ENCODE results near the gene TCAIM. TPM values are rescaled to one million over a fixed set of nuclear protein-coding genes. Genes with fewer than 3 reads are reported as not detected.
"Not testable (repeated sequence)": the region's sequence is repeated elsewhere in the genome, so short reads cannot be mapped to it uniquely, and the experiment has no call there.

TCAIM gene
- total and polyA plus RNA-seq, 9 donors: 17.4 to 23.9 (median 20.0) TPM

- no CpG with 5 or more reads among the region's 1 CpG for WGBS (ENCODE audit: insufficient coverage)
- H3K4me3 ChIP-seq (ENCODE audit: low read length): no peak overlapping the region
- no peaks in the 10 kb centered on the region for H3K4me1 ChIP-seq (ENCODE audit: control insufficient read depth, insufficient read depth, low read length)
- H3K9me3 ChIP-seq (replicated peaks; ENCODE audit: control insufficient read depth, low read depth, low read length): no peaks in the 10 kb centered on the region
- no peaks in the 10 kb centered on the region for H3K27me3 ChIP-seq (ENCODE audit: control insufficient read depth, insufficient read depth, low read length)
- H3K27ac ChIP-seq (ENCODE audit: low read length): no peak overlapping the region
- DNase-seq: no peak
- peaks cover 5% of the 10 kb centered on the region for H3K36me3 ChIP-seq (ENCODE audit: control insufficient read depth, insufficient read depth, low read length)
Measured at GRCh38 chr3:44375450-44375849, 36.9 kb downstream of the TCAIM start.

GRCh38 chr3:44387404-44387803, 48.8 kb downstream of the TCAIM start:
- no peak for DNase-seq
- no peak overlapping the region for H3K27ac ChIP-seq (ENCODE audit: low read length)
- WGBS (ENCODE audit: insufficient coverage): 96% methylated on average over 5 of the region's 7 CpGs
- H3K36me3 ChIP-seq (ENCODE audit: control insufficient read depth, insufficient read depth, low read length): peaks cover 3% of the 10 kb centered on the region
- H3K9me3 ChIP-seq (replicated peaks; ENCODE audit: control insufficient read depth, low read depth, low read length): peaks cover 12% of the 10 kb centered on the region
- H3K4me3 ChIP-seq (ENCODE audit: low read length): no peak overlapping the region
- H3K4me1 ChIP-seq (ENCODE audit: control insufficient read depth, insufficient read depth, low read length): no peaks in the 10 kb centered on the region
- H3K27me3 ChIP-seq (ENCODE audit: control insufficient read depth, insufficient read depth, low read length): no peaks in the 10 kb centered on the region

- WGBS (ENCODE audit: insufficient coverage): no CpG with 5 or more reads among the region's 1 CpG
- peaks cover 2% of the 10 kb centered on the region for H3K36me3 ChIP-seq (ENCODE audit: control insufficient read depth, insufficient read depth, low read length)
Measured at GRCh38 chr3:44392489-44392888, 53.9 kb downstream of the TCAIM start.

GRCh38 chr3:44395714-44396113, 57.1 kb downstream of the TCAIM start:
- WGBS (ENCODE audit: insufficient coverage): 98% methylated on average over 6 of the region's 9 CpGs
- no peaks in the 10 kb centered on the region for H3K4me1 ChIP-seq (ENCODE audit: control insufficient read depth, insufficient read depth, low read length)
- no peak overlapping the region for H3K27ac ChIP-seq (ENCODE audit: low read length)
- peaks cover 2% of the 10 kb centered on the region for H3K36me3 ChIP-seq (ENCODE audit: control insufficient read depth, insufficient read depth, low read length)
- DNase-seq: no peak
- H3K4me3 ChIP-seq (ENCODE audit: low read length): no peak overlapping the region
- H3K27me3 ChIP-seq (ENCODE audit: control insufficient read depth, insufficient read depth, low read length): no peaks in the 10 kb centered on the region
- no peaks in the 10 kb centered on the region for H3K9me3 ChIP-seq (replicated peaks; ENCODE audit: control insufficient read depth, low read depth, low read length)

More at GRCh38 chr3:44392489-44392888, 53.9 kb downstream of the TCAIM start:
- H3K4me1 ChIP-seq (ENCODE audit: control insufficient read depth, insufficient read depth, low read length): no peaks in the 10 kb centered on the region
- H3K27me3 ChIP-seq (ENCODE audit: control insufficient read depth, insufficient read depth, low read length): no peaks in the 10 kb centered on the region
- H3K27ac ChIP-seq (ENCODE audit: low read length): no peak overlapping the region
- DNase-seq: no peak
- H3K9me3 ChIP-seq (replicated peaks; ENCODE audit: control insufficient read depth, low read depth, low read length): no peaks in the 10 kb centered on the region
- H3K4me3 ChIP-seq (ENCODE audit: low read length): no peak overlapping the region

- Histone ChIP-seq H3K9me3 (replicated peaks; ENCODE audit: control insufficient read depth, low read depth, low read length) (no peaks in the 10 kb centered on the region), H3K27ac (ENCODE audit: low read length) (no peak overlapping the region), H3K4me3 (ENCODE audit: low read length) (no peak overlapping the region), H3K36me3 (ENCODE audit: control insufficient read depth, insufficient read depth, low read length) (peaks cover 2% of the 10 kb centered on the region), H3K27me3 (ENCODE audit: control insufficient read depth, insufficient read depth, low read length) (no peaks in the 10 kb centered on the region), H3K4me1 (ENCODE audit: control insufficient read depth, insufficient read depth, low read length) (no peaks in the 10 kb centered on the region)
- no peak for DNase-seq
- 84% methylated on average over 5 of the region's 9 CpGs for WGBS (ENCODE audit: insufficient coverage)
Measured at GRCh38 chr3:44396200-44397171, 57.9 kb downstream of the TCAIM start.

GRCh38 chr3:44398271-44398670, 59.7 kb downstream of the TCAIM start:
- not testable (repeated sequence) for H3K9me3 ChIP-seq (replicated peaks; ENCODE audit: control insufficient read depth, low read depth, low read length); H3K4me1 ChIP-seq (ENCODE audit: control insufficient read depth, insufficient read depth, low read length); DNase-seq; H3K27ac ChIP-seq (ENCODE audit: low read length); H3K36me3 ChIP-seq (ENCODE audit: control insufficient read depth, insufficient read depth, low read length); H3K27me3 ChIP-seq (ENCODE audit: control insufficient read depth, insufficient read depth, low read length); H3K4me3 ChIP-seq (ENCODE audit: low read length)
- 100% methylated on average over 4 of the region's 8 CpGs for WGBS (ENCODE audit: insufficient coverage)

GRCh38 chr3:44398853-44399252, 60.3 kb downstream of the TCAIM start:
- no peaks in the 10 kb centered on the region for H3K36me3 ChIP-seq (ENCODE audit: control insufficient read depth, insufficient read depth, low read length)
- H3K4me1 ChIP-seq (ENCODE audit: control insufficient read depth, insufficient read depth, low read length): no peaks in the 10 kb centered on the region
- no peaks in the 10 kb centered on the region for H3K9me3 ChIP-seq (replicated peaks; ENCODE audit: control insufficient read depth, low read depth, low read length)
- WGBS (ENCODE audit: insufficient coverage): no CpG with 5 or more reads among the region's 4 CpGs
- no peak overlapping the region for H3K27ac ChIP-seq (ENCODE audit: low read length)
- no peaks in the 10 kb centered on the region for H3K27me3 ChIP-seq (ENCODE audit: control insufficient read depth, insufficient read depth, low read length)
- H3K4me3 ChIP-seq (ENCODE audit: low read length): no peak overlapping the region
- no peak for DNase-seq

GRCh38 chr3:44400771-44401170, 62.2 kb downstream of the TCAIM start:
- DNase-seq: no peak
- Histone ChIP-seq H3K4me1 (ENCODE audit: control insufficient read depth, insufficient read depth, low read length) (no peaks in the 10 kb centered on the region), H3K27ac (ENCODE audit: low read length) (no peak overlapping the region), H3K9me3 (replicated peaks; ENCODE audit: control insufficient read depth, low read depth, low read length) (no peaks in the 10 kb centered on the region), H3K27me3 (ENCODE audit: control insufficient read depth, insufficient read depth, low read length) (no peaks in the 10 kb centered on the region), H3K4me3 (ENCODE audit: low read length) (no peak overlapping the region), H3K36me3 (ENCODE audit: control insufficient read depth, insufficient read depth, low read length) (peaks cover 2% of the 10 kb centered on the region)
- no CpG with 5 or more reads among the region's 2 CpGs for WGBS (ENCODE audit: insufficient coverage)

- no peak for DNase-seq
- 100% methylated on average over 1 of the region's 3 CpGs for WGBS (ENCODE audit: insufficient coverage)
- Histone ChIP-seq H3K4me1 (ENCODE audit: control insufficient read depth, insufficient read depth, low read length) (no peaks in the 10 kb centered on the region), H3K36me3 (ENCODE audit: control insufficient read depth, insufficient read depth, low read length) (peaks cover 5% of the 10 kb centered on the region), H3K9me3 (replicated peaks; ENCODE audit: control insufficient read depth, low read depth, low read length) (no peaks in the 10 kb centered on the region), H3K27ac (ENCODE audit: low read length) (no peak overlapping the region), H3K4me3 (ENCODE audit: low read length) (no peak overlapping the region), H3K27me3 (ENCODE audit: control insufficient read depth, insufficient read depth, low read length) (no peaks in the 10 kb centered on the region)
Measured at GRCh38 chr3:44402548-44402947, 64.0 kb downstream of the TCAIM start.

- H3K27ac ChIP-seq (ENCODE audit: low read length): no peak overlapping the region
- 94% methylated on average over 4 of the region's 4 CpGs for WGBS (ENCODE audit: insufficient coverage)
Measured at GRCh38 chr3:44409640-44410410, 71.3 kb downstream of the TCAIM start.

More at GRCh38 chr3:44409640-44410410, 71.3 kb downstream of the TCAIM start:
- Histone ChIP-seq H3K4me3 (ENCODE audit: low read length) (no peak overlapping the region), H3K36me3 (ENCODE audit: control insufficient read depth, insufficient read depth, low read length) (peaks cover 4% of the 10 kb centered on the region), H3K4me1 (ENCODE audit: control insufficient read depth, insufficient read depth, low read length) (no peaks in the 10 kb centered on the region), H3K9me3 (replicated peaks; ENCODE audit: control insufficient read depth, low read depth, low read length) (no peaks in the 10 kb centered on the region), H3K27me3 (ENCODE audit: control insufficient read depth, insufficient read depth, low read length) (no peaks in the 10 kb centered on the region)
- DNase-seq: no peak
